ENCODE measurements around the gene NCF2.
"Not testable (repeated sequence)": the region's sequence is repeated elsewhere in the genome, so short reads cannot be mapped to it uniquely, and the experiment has no call there.

GRCh38 chr1:183626236-183626635, 36.0 kb upstream of the NCF2 start:
- TF ChIP-seq CTCF (IDR thresholded peaks at IDR 0.05); POLR2A (IDR thresholded peaks at IDR 0.05; ENCODE audit: low read depth); POLR2AphosphoS5 (IDR thresholded peaks at IDR 0.05); EP300 (IDR thresholded peaks at IDR 0.05): not testable (repeated sequence)

Data from esophagus muscularis mucosa (tissue), 4 donors.